Measurements from ENCODE around the gene RAPGEF4.

Gene RAPGEF4

GRCh38 chr2:172865422-172865821 is 129.8 kb downstream of the RAPGEF4 start:
- in situ Hi-C loops (cut with MboI; ENCODE audit: low pct_unique_long_range_greater_than_20kb, low sequenced_read_pairs, unreplicated experiment) = loop anchor here (10.0 kb wide), 1 partner anchor 69 kb away; no protein-coding TSS in a partner anchor
- no peak for DNase-seq (ENCODE audit: low spot score)
- TF ChIP-seq CTCF (IDR thresholded peaks at IDR 0.05; ENCODE audit: extremely low read depth, insufficient read depth, missing control alignments) = no peak

- in situ Hi-C loops (cut with MboI; ENCODE audit: low pct_unique_long_range_greater_than_20kb, low sequenced_read_pairs, unreplicated experiment) = loop anchor here (10.0 kb wide), 1 partner anchor 65 kb away; no protein-coding TSS in a partner anchor
Measured at GRCh38 chr2:172869861-172870260, 134.2 kb downstream of the RAPGEF4 start.

GRCh38 chr2:172870396-172870795 is 134.8 kb downstream of the RAPGEF4 start:
- no peak for TF ChIP-seq CTCF (IDR thresholded peaks at IDR 0.05; ENCODE audit: extremely low read depth, insufficient read depth, missing control alignments)

More at GRCh38 chr2:172869861-172870260, 134.2 kb downstream of the RAPGEF4 start:
- no peak for TF ChIP-seq CTCF (IDR thresholded peaks at IDR 0.05; ENCODE audit: extremely low read depth, insufficient read depth, missing control alignments)
- DNase-seq (ENCODE audit: low spot score) = no peak

GRCh38 chr2:172877826-172878225 is 142.2 kb downstream of the RAPGEF4 start:
- in situ Hi-C loops (cut with MboI; ENCODE audit: low pct_unique_long_range_greater_than_20kb, low sequenced_read_pairs, unreplicated experiment) = no loop called here
- no peak for TF ChIP-seq CTCF (IDR thresholded peaks at IDR 0.05; ENCODE audit: extremely low read depth, insufficient read depth, missing control alignments)

More at GRCh38 chr2:172870396-172870795, 134.8 kb downstream of the RAPGEF4 start:
- in situ Hi-C loops (cut with MboI; ENCODE audit: low pct_unique_long_range_greater_than_20kb, low sequenced_read_pairs, unreplicated experiment) = no loop called here
- no peak for DNase-seq (ENCODE audit: low spot score)

GRCh38 chr2:172878260-172878659 is 142.6 kb downstream of the RAPGEF4 start:
- DNase-seq (ENCODE audit: low spot score) = no peak
- in situ Hi-C loops (cut with MboI; ENCODE audit: low pct_unique_long_range_greater_than_20kb, low sequenced_read_pairs, unreplicated experiment) = no loop called here
- no peak for TF ChIP-seq CTCF (IDR thresholded peaks at IDR 0.05; ENCODE audit: extremely low read depth, insufficient read depth, missing control alignments)

More at GRCh38 chr2:172877826-172878225, 142.2 kb downstream of the RAPGEF4 start:
- no peak for DNase-seq (ENCODE audit: low spot score)

- DNase-seq (ENCODE audit: low spot score) = no peak
- in situ Hi-C loops (cut with MboI; ENCODE audit: low pct_unique_long_range_greater_than_20kb, low sequenced_read_pairs, unreplicated experiment) = no loop called here
- TF ChIP-seq CTCF (IDR thresholded peaks at IDR 0.05; ENCODE audit: extremely low read depth, insufficient read depth, missing control alignments) = no peak
Measured at GRCh38 chr2:172884336-172884735, 148.7 kb downstream of the RAPGEF4 start.
